B cell (primary cell): Measurements from ENCODE around the gene PDCD7. TPM values are rescaled to one million over a fixed set of nuclear protein-coding genes. Genes with fewer than 3 reads are reported as not detected.
A peak's percentile ranks its signal among the peaks of the same experiment; 100 is the strongest.

Source experiments
- ATAC-seq: fragments of 200-7000 bp; cut with Tn5 transposase; one replicate; pipeline ENCODE4 v1.10.0; 2021; ENCODE audit warnings: low read depth, mild to moderate bottlenecking, moderate number of reproducible peaks, moderate library complexity
- CTCF ChIA-PET: fragments of 350-600 bp; sonication (Branson Sonifier 250); formaldehyde crosslinking; loops from one replicate; lab custom pipeline; 2021; ENCODE audit warnings: antibody characterized with exemption, inconsistent platforms; lab: Charles Lee
- POLR2A ChIA-PET: fragments of 350-600 bp; sonication (Branson Sonifier 250); formaldehyde crosslinking; loops from one replicate; lab custom pipeline; 2021; ENCODE audit warnings: antibody characterized with exemption; lab: Charles Lee
- DNase-seq: peaks from one replicate; pipeline ENCODE4 v3.0.0; 2013
- H2AFZ ChIP-seq: 2 replicates; pipeline ENCODE4 v1.6.1; 2012; ENCODE audit warnings: mild to moderate bottlenecking, low read depth, low read length; ENCODE audit not compliant: insufficient read depth, poor library complexity, severe bottlenecking
- H3K27ac ChIP-seq, 2 donors: 1 replicate in 1 of 2; 2 replicates in 1 of 2; pipeline ENCODE4 v1.5.1; 2012 to 2013; ENCODE audit warnings: low read length in 2 of 2, mild to moderate bottlenecking in 2 of 2, moderate library complexity in 1 of 2
- H3K27me3 ChIP-seq, 4 experiments: fragments of 200-600 bp in 1 of 4; sonication (generic) in 1 of 4; replicated peaks in 1 of 4; 1 replicate in 2 of 4; 2 replicates in 2 of 4; pipeline versions ENCODE4 v1.6.1 to v1.7.0; 2013 to 2016; ENCODE audit warnings: low read length in 3 of 4, mild to moderate bottlenecking in 2 of 4, mixed read lengths in 1 of 4, moderate library complexity in 1 of 4; ENCODE audit not compliant: insufficient read depth in 4 of 4, control insufficient read depth in 3 of 4; ENCODE audit errors: control extremely low read depth in 1 of 4
- H3K36me3 ChIP-seq, 2 experiments: replicated peaks in 1 of 2; 1 replicate in 1 of 2; 2 replicates in 1 of 2; pipeline versions ENCODE4 v1.6.1 to v1.7.1; 2013; ENCODE audit warnings: low read length in 1 of 2; ENCODE audit not compliant: insufficient read depth in 2 of 2, control insufficient read depth in 1 of 2; ENCODE audit errors: control extremely low read depth in 1 of 2, extremely low read depth in 1 of 2
- H3K4me1 ChIP-seq, 2 donors: fragments of 200-600 bp in 1 of 2; sonication (generic) in 1 of 2; 1 replicate in 1 of 2; 2 replicates in 1 of 2; pipeline versions ENCODE4 v1.5.1 to v1.6.1; 2013 to 2017; ENCODE audit warnings: low read length in 2 of 2; ENCODE audit not compliant: control insufficient read depth in 2 of 2, insufficient read depth in 2 of 2
- H3K4me2 ChIP-seq: replicated peaks from 2 replicates; pipeline ENCODE3; 2012; ENCODE audit warnings: mild to moderate bottlenecking, low read depth, low read length; ENCODE audit not compliant: poor library complexity, severe bottlenecking
- H3K4me3 ChIP-seq, 5 experiments: fragments of 200-600 bp in 1 of 5; sonication (generic) in 1 of 5; 1 replicate in 3 of 5; 2 replicates in 2 of 5; pipeline versions ENCODE4 v1.5.1 to v1.7.0; 2011 to 2016; ENCODE audit warnings: low read length in 4 of 5, mild to moderate bottlenecking in 4 of 5, low read depth in 2 of 5, control low read depth in 1 of 5, moderate library complexity in 1 of 5; ENCODE audit not compliant: insufficient read depth in 1 of 5; ENCODE audit errors: control extremely low read depth in 1 of 5, extremely low read depth in 1 of 5
- H3K79me2 ChIP-seq: fragments of 200-600 bp; sonication (generic); one replicate; pipeline ENCODE4 v1.6.0; 2016; ENCODE audit warnings: low read length; ENCODE audit not compliant: control insufficient read depth, insufficient read depth
- H3K9ac ChIP-seq: fragments of 200-600 bp; sonication (generic); 2 replicates; pipeline ENCODE4 v1.6.1; 2017; ENCODE audit warnings: mild to moderate bottlenecking, low read length, moderate library complexity
- H3K9me3 ChIP-seq, 3 donors: one replicate each; pipeline versions ENCODE4 v1.6.1 to v1.7.1; 2013; ENCODE audit warnings: low read length in 2 of 3; ENCODE audit not compliant: control insufficient read depth in 2 of 3, insufficient read depth in 1 of 3; ENCODE audit errors: control extremely low read depth in 1 of 3
- H4K20me1 ChIP-seq: 2 replicates; pipeline ENCODE4 v1.6.0; 2012; ENCODE audit warnings: mild to moderate bottlenecking, low read length; ENCODE audit not compliant: insufficient read depth, control insufficient read depth, poor library complexity, severe bottlenecking
- H3K27ac Mint-ChIP-seq: one replicate; pipeline ENCODE4 v1.8.0; 2021; ENCODE audit warnings: mixed read lengths
- H3K27me3 Mint-ChIP-seq: one replicate; pipeline ENCODE4 v1.8.0; 2021; ENCODE audit warnings: mixed read lengths
- H3K4me1 Mint-ChIP-seq: one replicate; pipeline ENCODE4 v1.8.0; 2021; ENCODE audit warnings: mixed read lengths
- H3K4me3 Mint-ChIP-seq: one replicate; pipeline ENCODE4 v1.8.0; 2021; ENCODE audit warnings: mixed read lengths
- H3K9me3 Mint-ChIP-seq: one replicate; pipeline ENCODE4 v1.8.0; 2022; ENCODE audit warnings: mixed read lengths; ENCODE audit not compliant: insufficient read depth
- EZH2 ChIP-seq: IDR thresholded peaks from 2 replicates; pipeline ENCODE4 v1.6.1; 2012; ENCODE audit warnings: borderline replicate concordance, low read depth, mild to moderate bottlenecking, moderate library complexity, low read length; ENCODE audit not compliant: insufficient read depth, poor library complexity, severe bottlenecking
- WGBS: methylation state at CpG from one replicate; pipeline ENCODE4 v1.1.5; 2013; ENCODE audit warnings: missing lambda C conversion rate; ENCODE audit not compliant: insufficient coverage; 5-methylcytosine and 5-hydroxymethylcytosine counted together
- intact Hi-C: fragments of 100-400 bp; cut with micrococcal nuclease; formaldehyde crosslinking; loops from one replicate; pipeline ENCODE4 v1.10.0; 2022
- polyA plus RNA-seq: library from polyadenylated mRNA; depleted of rRNA; stranded (reverse); fragments of >200 nt; gene quantifications from 2 replicates; pipeline ENCODE4 v1.2.3, GENCODE V29; 2012
- total RNA-seq, 2 donors: library from RNA; stranded (reverse); fragments of 120-200 nt in 1 of 2; gene quantifications; 1 replicate in 1 of 2; 2 replicates in 1 of 2; pipeline versions ENCODE4 v1.2.3 to v1.2.4, GENCODE V29; 2013 to 2022
- TF ChIP-seq, protein P1 (sequence below): fragments of 200-600 bp; IDR thresholded peaks from one replicate; pipeline ENCODE4 v1.8.0; 2022; ENCODE audit warnings: antibody characterized with exemption, mild to moderate bottlenecking

The PDCD7 gene
- total and polyA plus RNA-seq, 2 donors (not counting 1 experiment from before 2014, with no cell fraction given): 34.6 to 47.0 TPM

DNA sequence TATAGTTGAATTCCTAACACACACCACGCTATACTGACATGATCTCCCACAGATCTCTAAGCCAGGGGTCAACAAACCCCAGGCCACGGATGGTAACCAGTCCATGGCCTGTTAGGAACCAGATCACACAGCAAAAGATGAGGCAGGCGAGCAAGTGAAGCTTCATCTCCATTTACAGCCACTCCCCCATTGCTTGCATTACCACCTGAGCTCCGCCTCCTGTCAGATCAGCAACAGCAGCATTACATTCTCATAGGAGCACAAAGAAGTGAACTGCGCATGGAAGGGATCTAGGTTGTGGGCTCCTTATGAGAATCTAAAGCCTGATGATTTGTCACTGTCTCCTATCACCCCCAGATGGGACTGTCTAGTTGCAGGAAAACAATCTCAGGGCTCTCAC, 2.7 kb downstream of the PDCD7 start:
- no peaks in the 10 kb centered on the region for H3K9me3 ChIP-seq
- TF ChIP-seq, protein P1, sequence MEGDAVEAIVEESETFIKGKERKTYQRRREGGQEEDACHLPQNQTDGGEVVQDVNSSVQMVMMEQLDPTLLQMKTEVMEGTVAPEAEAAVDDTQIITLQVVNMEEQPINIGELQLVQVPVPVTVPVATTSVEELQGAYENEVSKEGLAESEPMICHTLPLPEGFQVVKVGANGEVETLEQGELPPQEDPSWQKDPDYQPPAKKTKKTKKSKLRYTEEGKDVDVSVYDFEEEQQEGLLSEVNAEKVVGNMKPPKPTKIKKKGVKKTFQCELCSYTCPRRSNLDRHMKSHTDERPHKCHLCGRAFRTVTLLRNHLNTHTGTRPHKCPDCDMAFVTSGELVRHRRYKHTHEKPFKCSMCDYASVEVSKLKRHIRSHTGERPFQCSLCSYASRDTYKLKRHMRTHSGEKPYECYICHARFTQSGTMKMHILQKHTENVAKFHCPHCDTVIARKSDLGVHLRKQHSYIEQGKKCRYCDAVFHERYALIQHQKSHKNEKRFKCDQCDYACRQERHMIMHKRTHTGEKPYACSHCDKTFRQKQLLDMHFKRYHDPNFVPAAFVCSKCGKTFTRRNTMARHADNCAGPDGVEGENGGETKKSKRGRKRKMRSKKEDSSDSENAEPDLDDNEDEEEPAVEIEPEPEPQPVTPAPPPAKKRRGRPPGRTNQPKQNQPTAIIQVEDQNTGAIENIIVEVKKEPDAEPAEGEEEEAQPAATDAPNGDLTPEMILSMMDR: no peak
- no peak for TF ChIP-seq EZH2
- intact Hi-C loops: loop anchor here (5.0 kb wide), 1 partner anchor 1366 kb away; the partner anchor contains the start of gene SNAPC5
- H3K4me3 Mint-ChIP-seq: peak overlapping the region; percentile 52
- CTCF ChIA-PET: no interaction called here
- H3K4me3 ChIP-seq: no peak overlapping the region
- peaks cover 16 to 39% of the 10 kb centered on the region in 2 experiments for H3K36me3 ChIP-seq
- no peak overlapping the region for H3K27ac ChIP-seq
- H3K27me3 ChIP-seq: no peaks in the 10 kb centered on the region
- ATAC-seq (no peak), DNase-seq (no peak)
- H3K4me2 ChIP-seq: no peak overlapping the region
- H3K27ac Mint-ChIP-seq: no peak overlapping the region
- no peak overlapping the region for H2AFZ ChIP-seq
- no peaks in the 10 kb centered on the region for H3K27me3 Mint-ChIP-seq
- no peak overlapping the region for H3K9ac ChIP-seq
- WGBS: 100% methylated on average over 3 of the region's 5 CpGs
- H3K4me1 ChIP-seq: peaks cover 13 to 19% of the 10 kb centered on the region in 2 donors
- peaks cover 56% of the 10 kb centered on the region for H3K79me2 ChIP-seq
- H3K4me1 Mint-ChIP-seq: peaks cover 32% of the 10 kb centered on the region
- peaks cover 39% of the 10 kb centered on the region for H4K20me1 ChIP-seq
- no peaks in the 10 kb centered on the region for H3K9me3 Mint-ChIP-seq
- POLR2A ChIA-PET: interaction anchor here (0.6 to 0.7 kb wide), 2 partner anchors 54 to 850 kb away, joined by 3 to 6 read pairs; partner anchors contain the start of gene CLPX

DNA sequence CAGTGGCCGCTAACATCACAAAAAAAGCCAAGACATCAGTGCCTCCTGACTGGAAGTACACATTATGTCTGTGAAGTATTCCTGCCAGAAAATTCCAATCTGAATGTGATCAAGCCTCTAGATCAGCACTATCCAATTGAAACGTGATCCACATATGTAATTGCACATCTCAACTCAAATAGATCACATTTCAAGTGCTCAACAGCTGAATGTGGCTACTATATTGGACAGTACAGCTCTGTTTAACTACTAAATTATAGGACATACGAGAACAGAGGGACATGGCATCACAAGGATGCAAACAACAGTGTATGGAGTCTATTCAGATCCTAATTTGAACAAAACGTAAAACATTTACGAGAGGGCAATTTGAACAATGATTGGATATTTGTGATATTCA, 18.1 kb downstream of the PDCD7 start:
- Histone ChIP-seq H3K27me3 (no peaks in the 10 kb centered on the region), H4K20me1 (no peaks in the 10 kb centered on the region), H3K36me3 (peaks cover 14 to 48% of the 10 kb centered on the region in 2 experiments), H3K9ac (no peak overlapping the region), H3K27ac (no peak overlapping the region), H3K4me1 (no peaks in the 10 kb centered on the region), H2AFZ (no peak overlapping the region), H3K79me2 (no peaks in the 10 kb centered on the region), H3K4me2 (no peak overlapping the region), H3K4me3 (no peak overlapping the region), H3K9me3 (no peaks in the 10 kb centered on the region)
- ChIA-PET POLR2A (no interaction called here), CTCF (interaction anchor here (0.6 to 0.9 kb wide), 2 partner anchors 17 to 65 kb away, joined by 3 to 4 read pairs; no protein-coding TSS in a partner anchor)
- no peaks in the 10 kb centered on the region for H3K9me3 Mint-ChIP-seq
- 100% methylated on average over 1 of the region's 5 CpGs for WGBS
- no peak overlapping the region for H3K4me3 Mint-ChIP-seq
- intact Hi-C loops: no loop called here
- TF ChIP-seq, protein P1: no peak
- no peak for TF ChIP-seq EZH2
- no peak overlapping the region for H3K27ac Mint-ChIP-seq
- no peaks in the 10 kb centered on the region for H3K27me3 Mint-ChIP-seq
- DNase-seq (no peak), ATAC-seq (no peak)
- no peaks in the 10 kb centered on the region for H3K4me1 Mint-ChIP-seq
